Activated CD8-positive, alpha-beta memory T cell treated with anti-CD3 and anti-CD28 coated beads, Interleukin-2, amount 50 U/mL, for 4 hours (primary cell): Measurements from ENCODE around the gene HAUS7.

Experiments
- DNase-seq: peaks from one replicate; pipeline ENCODE4 v3.0.0-alpha.2; 2020

The HAUS7 gene

DNA sequence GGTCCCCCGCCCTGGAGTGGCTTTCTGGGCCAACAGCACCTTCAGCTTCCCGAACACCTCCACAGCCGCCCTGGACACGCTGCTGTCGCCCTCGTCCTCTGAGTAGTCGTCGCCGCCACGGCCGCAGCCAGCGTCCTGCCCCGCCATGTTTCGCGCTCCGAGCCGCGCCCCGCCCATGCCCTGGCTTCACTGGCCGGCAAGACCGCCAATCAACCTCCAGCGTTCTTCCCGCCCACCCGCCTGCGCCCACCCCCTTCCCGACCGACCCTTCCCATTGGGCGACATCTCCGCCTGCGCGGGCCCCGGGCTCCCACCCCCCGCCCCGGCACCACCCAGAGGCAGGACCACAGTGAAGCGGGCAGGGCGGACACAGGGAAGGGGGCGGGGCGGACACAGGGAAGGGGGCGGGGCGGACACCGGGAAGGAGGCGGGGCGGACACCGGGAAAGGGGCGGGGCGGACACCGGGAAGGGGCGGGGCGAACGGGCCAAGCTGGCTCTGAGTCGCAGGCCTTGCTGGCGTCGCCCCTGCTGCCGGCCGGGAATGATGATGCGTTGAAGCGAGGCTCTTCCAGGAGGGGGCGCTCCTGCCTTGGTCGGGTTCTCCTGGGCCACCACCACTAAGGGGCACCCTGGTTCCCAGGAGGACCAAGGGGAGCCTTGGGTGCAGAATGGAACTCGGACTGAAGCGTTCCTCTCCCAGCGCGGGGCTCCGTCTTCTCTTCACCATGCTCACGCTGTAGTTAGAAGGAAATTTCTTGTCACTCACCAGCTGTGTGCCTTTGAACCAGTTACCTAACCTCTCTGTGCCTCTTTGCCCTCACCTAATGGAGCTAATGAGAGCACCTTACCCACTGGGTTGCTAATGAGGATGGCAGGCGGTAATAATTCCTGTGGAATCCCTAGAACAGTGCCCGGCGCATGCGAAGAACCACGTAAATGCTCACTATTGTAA lies at the start of gene HAUS7:
HAUS7 (minus strand) TSS at position 166 of the 953 bp plus-strand sequence; CDS start at position 147, 19 bp downstream.
- DNase-seq = peak; percentile 83

DNA sequence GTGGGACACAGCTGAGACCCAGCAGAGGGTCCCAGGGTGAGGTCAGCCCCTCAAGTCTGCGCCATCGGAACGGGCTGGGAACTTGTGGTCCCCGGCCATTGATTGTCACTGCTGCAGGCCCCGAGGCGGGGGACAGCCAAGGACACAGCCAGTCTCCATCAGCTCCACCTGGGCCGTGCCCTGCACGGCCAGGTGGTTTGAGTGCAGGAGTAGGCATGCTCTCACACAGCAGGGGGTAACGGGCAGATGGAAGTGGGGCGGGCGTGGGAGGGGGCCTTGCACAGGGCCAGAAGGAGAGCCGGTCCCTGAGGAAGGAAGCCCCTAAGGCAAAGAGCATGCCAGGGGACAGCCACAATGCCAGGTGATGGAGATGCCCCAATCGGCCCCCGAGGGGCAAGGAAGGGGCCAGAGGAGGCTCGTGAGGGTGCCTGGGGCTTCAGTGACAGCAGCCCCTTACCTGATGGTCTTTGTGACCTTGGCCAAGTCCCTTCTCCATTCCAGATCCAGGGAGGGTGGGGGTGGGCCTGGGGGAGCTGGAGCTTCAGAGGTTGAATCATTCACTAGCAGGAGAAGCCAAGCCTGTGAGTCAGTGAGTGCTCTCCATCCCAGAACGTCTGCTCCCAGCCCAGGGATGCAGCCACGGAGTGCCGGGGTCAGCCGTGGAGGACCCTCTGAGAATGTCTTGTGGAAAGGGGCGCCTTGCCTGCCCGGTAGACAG lies 49.4 kb upstream of the HAUS7 start:
- DNase-seq = no peak

GRCh38 chrX:153517946-153518834 lies 47.8 kb upstream of the HAUS7 start:
- DNase-seq = no peak

GRCh38 chrX:153517423-153517822 lies 47.0 kb upstream of the HAUS7 start, which contains the start of gene ATP2B3:
Gene ATP2B3 (plus strand): TSS chrX:153517642. CDS start chrX:153536248, 18,606 bp downstream.
- no peak for DNase-seq

- DNase-seq = no peak
Observed at GRCh38 chrX:153516073-153516472, 45.7 kb upstream of the HAUS7 start.

DNA sequence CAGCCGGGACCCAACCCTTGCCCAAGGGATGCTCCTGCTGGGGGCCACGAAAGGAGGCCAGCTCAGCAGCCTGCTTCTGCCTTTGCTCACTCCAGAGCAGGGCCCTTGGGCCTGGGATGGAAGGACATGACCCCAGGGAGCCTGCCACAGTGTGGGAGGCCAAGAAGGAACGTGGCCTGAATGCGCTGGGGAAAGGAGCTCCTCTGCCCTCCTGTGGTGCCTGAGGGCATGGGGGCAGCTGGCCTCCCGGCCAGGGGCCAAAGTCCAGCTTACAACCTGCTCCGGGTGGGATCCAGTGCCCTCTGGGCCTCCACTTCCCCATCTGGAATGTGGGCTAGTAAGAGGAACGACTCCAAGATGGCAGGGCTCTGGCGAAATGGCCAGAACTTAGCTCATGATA lies 45.1 kb upstream of the HAUS7 start:
- no peak for DNase-seq

- no peak for DNase-seq
Observed at GRCh38 chrX:153514259-153514658, 43.9 kb upstream of the HAUS7 start.

DNA sequence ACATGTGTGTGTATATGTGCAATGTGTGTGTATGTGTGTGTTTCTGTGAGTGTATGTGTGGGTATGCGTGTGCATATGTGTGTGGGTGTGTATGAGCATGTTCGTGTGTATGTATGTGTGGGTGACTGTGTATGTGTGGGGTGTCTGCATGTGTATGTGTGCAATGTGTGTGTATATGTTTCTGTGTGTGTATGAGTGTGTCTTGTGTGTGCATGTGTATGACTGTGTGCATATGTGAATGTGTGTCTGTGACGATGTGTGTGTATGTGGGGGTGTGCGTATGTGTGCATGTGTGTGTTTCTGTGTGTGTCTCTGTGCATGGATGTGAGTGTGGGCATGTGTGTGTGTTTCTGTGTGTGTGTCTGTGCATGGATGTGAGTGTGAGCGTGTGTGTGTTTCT lies 42.9 kb upstream of the HAUS7 start:
- DNase-seq = no peak

- no peak for DNase-seq
Observed at GRCh38 chrX:153512501-153512893, 42.1 kb upstream of the HAUS7 start.

GRCh38 chrX:153511784-153512500 lies 41.6 kb upstream of the HAUS7 start:
- DNase-seq = no peak

GRCh38 chrX:153510383-153510782 lies 40.0 kb upstream of the HAUS7 start:
- DNase-seq = no peak

DNA sequence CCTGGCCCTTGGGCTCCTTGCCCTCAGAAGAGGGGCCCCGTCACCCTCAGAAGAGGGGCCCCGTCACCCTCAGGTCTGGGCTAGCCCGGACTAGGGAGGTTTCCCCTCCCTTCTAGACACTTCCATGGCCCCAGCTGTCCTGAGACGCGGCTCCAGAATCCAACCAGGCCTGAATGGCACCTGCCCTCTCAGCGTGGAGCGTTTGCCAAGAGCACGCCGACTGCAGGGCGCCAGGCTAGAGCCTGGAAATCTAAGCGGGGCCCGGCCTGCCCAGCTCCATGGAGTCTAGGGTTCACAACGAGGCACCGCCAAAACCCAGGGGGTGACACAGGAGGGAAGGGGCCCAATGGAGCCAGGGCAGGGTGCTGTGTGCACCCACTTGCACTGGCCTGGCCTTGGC lies 39.2 kb upstream of the HAUS7 start:
- no peak for DNase-seq

DNA sequence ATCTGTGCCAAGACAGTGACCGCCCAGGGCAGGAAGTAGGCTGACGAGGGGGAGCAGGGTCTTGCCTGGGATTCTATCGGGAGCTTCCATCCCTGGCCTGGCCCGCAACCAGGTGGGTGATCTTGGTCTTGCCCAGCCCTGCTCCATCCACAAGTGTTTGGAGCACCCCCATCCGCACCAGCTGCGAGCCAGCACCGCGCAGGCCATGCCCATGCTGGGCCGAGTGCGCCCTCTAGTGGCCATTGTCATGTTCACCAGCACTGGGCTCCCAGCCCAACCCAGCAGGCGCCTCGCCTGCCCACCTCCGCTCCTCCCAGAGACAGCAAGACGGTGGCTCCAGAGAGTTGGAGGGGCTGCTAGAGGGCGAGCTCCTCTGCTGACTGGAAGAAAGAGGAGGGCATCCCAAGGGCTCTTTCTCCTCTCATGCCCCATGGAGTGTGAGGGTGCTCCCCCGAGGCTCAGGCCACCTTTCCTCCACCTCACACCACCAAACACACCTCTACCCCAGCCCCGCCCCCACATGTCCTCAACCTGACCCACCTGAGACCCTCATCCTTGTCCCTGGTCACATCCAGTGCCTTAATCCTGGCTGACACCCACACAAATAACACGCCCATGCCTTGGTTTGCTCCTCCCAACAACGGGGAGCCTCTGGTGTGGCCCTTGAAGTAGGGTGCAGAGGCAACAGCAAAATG lies 37.3 kb upstream of the HAUS7 start:
- DNase-seq = peak; percentile 86

DNA sequence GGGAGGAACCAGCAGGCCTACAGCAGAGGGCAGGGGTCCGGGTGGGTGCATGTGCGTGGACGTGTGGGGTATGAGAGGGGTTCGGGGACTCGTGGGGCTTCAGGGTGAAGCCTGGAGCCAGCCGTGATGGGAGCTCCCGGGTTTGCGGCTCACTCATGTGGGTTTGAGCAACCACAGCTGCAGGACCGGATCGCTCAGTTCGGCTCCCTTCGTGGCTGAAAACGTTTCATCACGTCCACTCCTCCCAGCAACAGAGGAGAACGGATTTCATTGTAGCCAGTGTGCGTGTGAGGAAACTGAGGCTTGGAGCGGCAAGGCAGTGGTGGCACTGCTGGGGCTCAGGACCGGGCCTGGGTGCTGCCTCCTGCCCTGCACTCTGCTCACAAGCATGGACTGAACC lies 35.0 kb upstream of the HAUS7 start:
- DNase-seq = no peak

DNA sequence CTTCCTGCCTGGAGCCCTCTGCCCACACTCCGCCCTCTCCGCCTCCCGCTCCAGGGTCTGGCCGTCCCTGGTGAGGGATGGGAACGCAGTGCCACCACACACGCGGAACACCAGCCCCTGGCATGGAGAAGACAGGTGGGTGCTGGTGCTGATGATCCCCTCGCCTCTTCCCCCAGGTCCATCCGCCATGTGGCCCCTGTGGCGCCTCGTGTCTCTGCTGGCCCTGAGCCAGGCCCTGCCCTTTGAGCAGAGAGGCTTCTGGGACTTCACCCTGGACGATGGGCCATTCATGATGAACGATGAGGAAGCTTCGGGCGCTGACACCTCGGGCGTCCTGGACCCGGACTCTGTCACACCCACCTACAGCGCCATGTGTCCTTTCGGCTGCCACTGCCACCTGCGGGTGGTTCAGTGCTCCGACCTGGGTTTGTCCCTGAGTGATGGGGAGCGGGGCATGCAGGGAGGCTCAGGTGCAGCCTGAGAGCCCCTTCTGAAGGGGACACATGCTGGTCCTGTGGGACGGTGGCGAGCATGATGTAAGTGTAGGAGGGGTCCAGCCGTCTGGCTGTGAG lies 34.2 kb upstream of the HAUS7 start:
- DNase-seq = no peak

DNA sequence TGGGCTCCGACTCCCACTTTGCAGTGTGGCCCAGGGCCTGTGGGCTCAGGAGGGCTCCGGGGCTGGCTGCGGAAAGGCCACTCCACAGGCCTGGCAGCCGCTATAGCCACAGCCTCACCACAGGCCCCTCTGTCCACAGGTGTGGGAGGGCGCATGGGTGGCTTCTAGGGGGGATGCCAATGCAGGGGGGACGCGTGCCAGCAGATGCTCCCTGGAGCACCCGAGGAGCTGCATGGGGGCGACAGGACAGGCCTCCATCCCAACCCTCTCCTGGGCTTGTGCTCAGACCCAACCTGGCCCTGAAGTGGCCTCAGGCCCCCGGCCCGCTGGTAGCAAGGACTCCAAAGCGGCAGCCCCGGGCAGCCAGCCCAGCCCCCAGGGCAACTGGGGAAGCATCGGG lies 32.4 kb upstream of the HAUS7 start:
- DNase-seq = no peak

- no peak for DNase-seq
Observed at GRCh38 chrX:153502131-153502530, 31.8 kb upstream of the HAUS7 start.

DNA sequence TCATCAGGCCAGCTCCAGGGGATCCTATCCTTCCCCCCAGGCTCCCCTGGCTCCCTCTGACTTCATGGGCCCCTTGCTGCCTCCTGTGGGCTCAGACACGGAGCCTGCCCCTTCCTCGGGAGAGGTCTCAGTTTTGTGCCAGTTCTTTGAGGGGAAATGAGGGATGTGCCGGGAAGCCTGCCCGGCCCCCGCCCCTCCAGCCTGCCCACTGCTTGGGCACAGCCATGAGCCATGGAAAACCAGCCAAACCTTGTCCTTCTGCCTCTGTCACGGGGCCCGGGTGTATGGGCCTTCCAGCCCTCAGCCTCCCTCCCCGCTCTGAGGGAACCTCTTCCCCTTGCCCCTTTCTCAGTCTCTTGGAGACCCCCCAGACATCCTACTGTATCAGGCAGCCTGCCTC lies 31.2 kb upstream of the HAUS7 start:
- DNase-seq = no peak

GRCh38 chrX:153500676-153501280 lies 30.4 kb upstream of the HAUS7 start:
- DNase-seq = no peak

DNA sequence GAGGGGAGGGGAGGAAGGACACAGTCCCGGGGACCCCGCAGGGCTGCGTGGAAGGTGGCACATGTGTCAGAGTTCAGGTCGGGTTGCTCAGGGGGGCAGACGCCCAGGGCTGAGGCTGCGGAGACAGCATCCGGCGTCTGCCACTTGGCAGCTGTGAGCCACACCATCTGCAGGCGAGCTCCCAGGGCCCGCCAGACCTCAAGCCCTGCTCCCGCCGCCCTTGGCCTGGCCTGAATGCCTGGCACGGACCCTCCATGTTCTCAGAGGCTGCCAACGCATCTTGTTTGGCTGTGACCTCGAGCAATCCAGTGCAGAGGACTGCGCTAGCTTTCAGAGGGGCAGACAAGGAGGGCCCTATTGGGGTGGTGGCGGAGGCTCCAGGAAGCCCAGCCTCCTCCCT lies 29.5 kb upstream of the HAUS7 start:
- no peak for DNase-seq

DNA sequence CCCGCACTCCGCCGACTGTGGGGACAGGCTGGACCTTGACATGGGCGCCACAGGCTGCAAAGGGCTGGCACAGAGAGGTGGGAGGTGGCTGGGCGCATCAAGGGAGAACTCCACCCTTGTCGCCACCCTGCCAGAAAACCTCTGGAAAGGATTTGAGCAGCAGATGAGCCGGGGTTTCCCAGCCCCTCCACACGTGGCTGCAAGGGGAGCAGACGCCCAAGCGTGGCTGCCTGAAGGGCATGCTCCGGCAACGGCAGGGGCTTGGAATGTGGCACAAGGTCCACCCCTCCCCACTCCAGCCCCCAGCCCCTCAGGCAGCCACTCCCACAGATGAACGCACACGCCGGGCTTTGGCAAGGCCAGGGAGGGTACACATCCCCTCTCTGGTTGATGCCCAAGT lies 29.0 kb upstream of the HAUS7 start:
- no peak for DNase-seq
